GM19025 (cell line): ENCODE measurements around the gene SORL1.
"Not testable (repeated sequence)": the region's sequence is repeated elsewhere in the genome, so short reads cannot be mapped to it uniquely, and the experiment has no call there.

Experiments used
- ATAC-seq: cut with Tn5 transposase; IDR thresholded peaks from one replicate; pipeline ENCODE4 v1.9.1; 2021; ENCODE audit warnings: mild to moderate bottlenecking, low read depth, moderate library complexity; ENCODE audit not compliant: unreplicated experiment

SORL1 gene, protein sequence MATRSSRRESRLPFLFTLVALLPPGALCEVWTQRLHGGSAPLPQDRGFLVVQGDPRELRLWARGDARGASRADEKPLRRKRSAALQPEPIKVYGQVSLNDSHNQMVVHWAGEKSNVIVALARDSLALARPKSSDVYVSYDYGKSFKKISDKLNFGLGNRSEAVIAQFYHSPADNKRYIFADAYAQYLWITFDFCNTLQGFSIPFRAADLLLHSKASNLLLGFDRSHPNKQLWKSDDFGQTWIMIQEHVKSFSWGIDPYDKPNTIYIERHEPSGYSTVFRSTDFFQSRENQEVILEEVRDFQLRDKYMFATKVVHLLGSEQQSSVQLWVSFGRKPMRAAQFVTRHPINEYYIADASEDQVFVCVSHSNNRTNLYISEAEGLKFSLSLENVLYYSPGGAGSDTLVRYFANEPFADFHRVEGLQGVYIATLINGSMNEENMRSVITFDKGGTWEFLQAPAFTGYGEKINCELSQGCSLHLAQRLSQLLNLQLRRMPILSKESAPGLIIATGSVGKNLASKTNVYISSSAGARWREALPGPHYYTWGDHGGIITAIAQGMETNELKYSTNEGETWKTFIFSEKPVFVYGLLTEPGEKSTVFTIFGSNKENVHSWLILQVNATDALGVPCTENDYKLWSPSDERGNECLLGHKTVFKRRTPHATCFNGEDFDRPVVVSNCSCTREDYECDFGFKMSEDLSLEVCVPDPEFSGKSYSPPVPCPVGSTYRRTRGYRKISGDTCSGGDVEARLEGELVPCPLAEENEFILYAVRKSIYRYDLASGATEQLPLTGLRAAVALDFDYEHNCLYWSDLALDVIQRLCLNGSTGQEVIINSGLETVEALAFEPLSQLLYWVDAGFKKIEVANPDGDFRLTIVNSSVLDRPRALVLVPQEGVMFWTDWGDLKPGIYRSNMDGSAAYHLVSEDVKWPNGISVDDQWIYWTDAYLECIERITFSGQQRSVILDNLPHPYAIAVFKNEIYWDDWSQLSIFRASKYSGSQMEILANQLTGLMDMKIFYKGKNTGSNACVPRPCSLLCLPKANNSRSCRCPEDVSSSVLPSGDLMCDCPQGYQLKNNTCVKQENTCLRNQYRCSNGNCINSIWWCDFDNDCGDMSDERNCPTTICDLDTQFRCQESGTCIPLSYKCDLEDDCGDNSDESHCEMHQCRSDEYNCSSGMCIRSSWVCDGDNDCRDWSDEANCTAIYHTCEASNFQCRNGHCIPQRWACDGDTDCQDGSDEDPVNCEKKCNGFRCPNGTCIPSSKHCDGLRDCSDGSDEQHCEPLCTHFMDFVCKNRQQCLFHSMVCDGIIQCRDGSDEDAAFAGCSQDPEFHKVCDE (N-terminal part only)

DNA sequence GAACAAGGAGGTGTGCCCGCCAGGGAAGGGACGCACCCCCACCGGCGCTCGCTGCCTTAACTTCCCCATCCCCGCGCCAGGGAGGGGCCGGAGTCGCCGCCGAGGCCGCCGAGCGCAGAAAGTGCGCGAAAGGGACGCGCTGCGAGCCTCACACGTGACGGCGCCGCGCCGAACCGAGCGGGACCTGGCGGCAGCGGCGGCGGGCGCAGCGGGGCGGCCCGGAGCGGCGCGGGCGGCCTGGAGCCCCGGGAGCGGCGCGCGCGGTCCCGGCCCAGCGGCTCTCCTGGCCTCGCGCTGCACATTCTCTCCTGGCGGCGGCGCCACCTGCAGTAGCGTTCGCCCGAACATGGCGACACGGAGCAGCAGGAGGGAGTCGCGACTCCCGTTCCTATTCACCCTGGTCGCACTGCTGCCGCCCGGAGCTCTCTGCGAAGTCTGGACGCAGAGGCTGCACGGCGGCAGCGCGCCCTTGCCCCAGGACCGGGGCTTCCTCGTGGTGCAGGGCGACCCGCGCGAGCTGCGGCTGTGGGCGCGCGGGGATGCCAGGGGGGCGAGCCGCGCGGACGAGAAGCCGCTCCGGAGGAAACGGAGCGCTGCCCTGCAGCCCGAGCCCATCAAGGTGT, at the start of gene SORL1:
TSS of gene SORL1 (plus strand) at position 329 of the 623 bp plus-strand sequence. CDS start at position 347, 18 bp downstream.
- peak; percentile 39 for ATAC-seq

DNA sequence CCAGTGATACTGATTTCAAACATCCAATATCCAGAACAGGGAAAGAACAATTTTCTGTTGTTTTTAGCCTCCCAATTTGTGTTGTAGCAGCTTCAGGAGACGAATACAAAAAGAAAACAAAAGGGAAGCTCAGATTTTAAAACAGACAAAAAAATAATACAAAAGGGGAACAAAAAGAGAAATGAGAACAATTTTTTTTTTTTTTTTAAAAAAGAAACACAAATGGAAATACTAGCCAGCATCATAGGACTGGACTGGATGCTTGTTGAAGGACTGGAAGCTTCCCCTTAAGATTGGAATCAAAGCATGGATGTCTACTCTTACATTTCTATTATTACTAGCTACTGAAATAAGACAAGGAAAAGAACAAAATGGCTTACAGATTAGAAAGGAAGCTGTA, 46.5 kb upstream of the SORL1 start:
- ATAC-seq, result no peak

GRCh38 chr11:121406291-121406690, 45.8 kb upstream of the SORL1 start:
- no peak for ATAC-seq

DNA sequence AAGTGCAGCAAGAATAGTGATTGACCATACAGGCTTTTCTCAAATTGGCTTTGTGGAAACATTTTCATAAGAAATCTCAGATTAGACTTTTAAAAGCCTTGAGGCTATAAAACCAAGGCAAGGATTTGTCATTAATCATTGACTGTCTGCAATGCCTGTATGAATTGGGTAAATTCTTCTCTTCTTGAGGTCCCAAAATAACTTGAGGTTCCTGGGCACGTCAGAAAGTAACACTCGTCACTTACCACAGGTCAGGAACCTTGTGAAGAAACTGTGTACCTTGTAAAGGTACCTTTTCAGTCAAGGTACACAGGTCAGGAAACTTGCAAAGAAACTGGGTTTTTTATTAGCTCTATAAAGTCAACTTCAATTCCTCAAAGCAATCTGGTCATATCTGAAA, 43.3 kb upstream of the SORL1 start:
- ATAC-seq, result no peak

- ATAC-seq, result not testable (repeated sequence)
These were observed 42.1 kb upstream of the SORL1 start for GRCh38 chr11:121410041-121410440.

DNA sequence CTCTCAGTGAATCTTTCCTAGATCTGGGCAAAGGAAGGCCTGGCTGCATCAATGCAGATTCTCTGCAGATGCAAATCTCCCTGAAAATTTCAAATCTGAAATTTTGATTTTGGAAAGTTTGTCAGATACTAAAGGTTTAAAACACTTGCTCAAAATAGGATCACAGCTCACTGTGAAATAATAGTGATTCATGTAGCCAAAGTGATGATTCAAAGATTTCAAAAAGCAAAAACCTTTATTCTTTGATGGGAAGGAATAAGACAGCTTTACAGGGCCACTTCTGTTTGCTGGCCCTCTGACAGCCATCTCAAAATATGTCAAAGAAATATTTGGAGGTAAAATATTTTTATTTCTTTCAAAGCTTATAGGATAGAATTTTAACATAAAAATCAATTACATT, 40.8 kb upstream of the SORL1 start:
- not testable (repeated sequence) for ATAC-seq

DNA sequence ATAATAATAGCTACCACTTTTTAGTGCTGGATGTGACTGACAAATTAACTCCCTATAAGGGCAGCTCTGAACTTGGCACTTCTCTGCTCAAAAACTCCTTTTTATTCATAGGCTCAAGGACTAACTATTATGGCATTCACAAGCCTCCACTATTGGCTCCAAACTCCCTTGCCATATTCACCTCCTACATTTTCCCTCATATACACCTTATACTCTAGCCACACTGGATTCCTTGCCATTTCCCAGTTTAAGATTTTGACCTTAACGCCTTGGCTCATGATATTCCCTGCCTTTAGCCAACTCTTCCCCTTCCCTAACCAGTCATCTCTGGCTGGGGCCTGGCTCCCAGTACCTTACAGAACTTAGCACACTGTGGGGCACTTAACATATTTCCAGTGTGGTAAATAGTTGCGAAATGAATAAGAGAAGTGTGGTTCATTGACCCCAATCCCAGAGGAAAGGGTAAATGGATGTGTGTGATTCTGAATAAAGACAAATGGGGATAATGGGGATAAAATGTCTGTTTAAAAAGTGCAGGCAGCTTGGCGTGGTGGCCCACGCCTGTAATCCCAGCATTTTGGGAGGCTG, 40.0 kb upstream of the SORL1 start:
- no peak for ATAC-seq

GRCh38 chr11:121412711-121413415, 39.3 kb upstream of the SORL1 start:
- no peak for ATAC-seq

DNA sequence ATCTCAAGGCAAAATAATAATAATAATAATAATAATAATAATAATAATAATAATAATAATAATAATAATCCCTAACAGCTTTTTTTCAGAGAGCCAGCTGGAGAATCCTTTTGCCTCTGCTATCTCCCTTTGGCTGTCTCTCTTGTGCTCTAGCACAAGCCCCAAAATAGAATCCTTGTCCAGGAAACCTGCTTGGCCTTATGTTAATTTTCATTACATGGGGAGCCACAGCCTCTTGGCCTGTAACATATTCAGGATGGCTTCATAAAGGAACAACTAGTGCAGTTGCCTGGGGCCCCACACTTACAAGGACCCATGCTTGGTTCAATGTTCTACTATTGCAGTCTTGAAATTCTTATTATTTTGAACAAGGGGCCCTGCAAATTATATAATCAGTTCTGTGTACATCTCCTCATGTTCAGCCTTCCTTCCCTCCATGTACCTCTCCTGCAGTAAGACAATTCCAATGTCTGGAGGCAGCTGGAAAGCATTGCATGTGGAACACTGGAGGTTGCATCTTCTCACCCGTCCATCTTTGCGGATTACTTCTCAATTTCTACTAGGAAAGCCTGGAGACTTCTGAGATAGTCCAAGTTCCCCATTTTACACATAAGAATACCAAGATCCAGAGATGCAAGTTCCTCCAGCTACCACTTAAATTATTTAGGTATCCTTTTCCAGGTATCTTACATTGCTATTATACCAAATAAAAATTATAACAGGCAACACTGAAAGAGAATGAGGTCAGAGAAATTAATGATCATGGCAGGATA, 37.8 kb upstream of the SORL1 start:
- ATAC-seq, result no peak

- ATAC-seq, result no peak
These were observed 36.3 kb upstream of the SORL1 start for GRCh38 chr11:121415856-121416255.

- no peak for ATAC-seq
These were observed 35.0 kb upstream of the SORL1 start for GRCh38 chr11:121417055-121417551.

DNA sequence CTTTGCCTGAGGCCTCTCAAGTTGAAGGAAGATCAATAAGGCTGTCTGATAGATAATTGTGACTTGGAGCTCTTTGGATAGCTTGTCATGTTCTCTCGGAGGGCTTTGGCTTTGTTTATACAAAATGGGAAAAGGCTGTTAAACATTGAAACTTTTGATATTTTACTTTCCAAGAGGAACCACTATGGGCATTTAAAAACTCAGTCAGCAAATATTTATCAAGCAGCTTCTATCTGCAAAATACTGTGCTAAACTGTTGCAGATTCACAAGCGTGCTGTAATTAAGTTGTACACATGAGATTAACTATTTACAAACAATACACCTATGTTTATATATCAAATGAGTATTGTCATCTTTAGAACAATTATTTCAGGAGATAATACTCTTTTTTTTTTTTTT, 34.5 kb upstream of the SORL1 start:
- no peak for ATAC-seq

DNA sequence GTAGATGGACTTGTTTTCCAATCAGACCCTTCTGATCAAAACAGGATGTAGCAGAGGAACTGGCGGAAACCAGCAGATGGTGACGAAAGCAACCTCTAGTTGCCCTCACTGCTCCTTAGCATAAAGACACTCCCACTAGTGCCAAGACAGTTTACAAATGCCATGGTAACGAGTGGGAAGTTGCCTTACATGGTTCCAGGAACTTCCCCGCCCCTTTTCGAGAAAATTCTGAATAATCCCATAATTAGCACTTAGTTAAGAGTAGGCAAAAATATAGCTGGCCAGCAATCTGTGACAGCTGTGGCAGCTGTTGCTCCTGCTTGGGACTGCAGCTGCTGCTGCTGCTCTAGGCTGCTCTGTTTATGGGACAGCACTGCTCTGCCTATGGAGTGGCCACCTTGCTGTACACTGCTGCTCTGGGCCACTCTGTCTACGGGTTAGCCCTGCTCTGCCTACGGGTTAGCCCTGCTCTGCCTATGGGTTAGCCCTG, 33.4 kb upstream of the SORL1 start:
- ATAC-seq, result no peak

GRCh38 chr11:121419836-121420235, 32.3 kb upstream of the SORL1 start:
- no peak for ATAC-seq

- no peak for ATAC-seq
These were observed 31.7 kb upstream of the SORL1 start for GRCh38 chr11:121420398-121420797.

DNA sequence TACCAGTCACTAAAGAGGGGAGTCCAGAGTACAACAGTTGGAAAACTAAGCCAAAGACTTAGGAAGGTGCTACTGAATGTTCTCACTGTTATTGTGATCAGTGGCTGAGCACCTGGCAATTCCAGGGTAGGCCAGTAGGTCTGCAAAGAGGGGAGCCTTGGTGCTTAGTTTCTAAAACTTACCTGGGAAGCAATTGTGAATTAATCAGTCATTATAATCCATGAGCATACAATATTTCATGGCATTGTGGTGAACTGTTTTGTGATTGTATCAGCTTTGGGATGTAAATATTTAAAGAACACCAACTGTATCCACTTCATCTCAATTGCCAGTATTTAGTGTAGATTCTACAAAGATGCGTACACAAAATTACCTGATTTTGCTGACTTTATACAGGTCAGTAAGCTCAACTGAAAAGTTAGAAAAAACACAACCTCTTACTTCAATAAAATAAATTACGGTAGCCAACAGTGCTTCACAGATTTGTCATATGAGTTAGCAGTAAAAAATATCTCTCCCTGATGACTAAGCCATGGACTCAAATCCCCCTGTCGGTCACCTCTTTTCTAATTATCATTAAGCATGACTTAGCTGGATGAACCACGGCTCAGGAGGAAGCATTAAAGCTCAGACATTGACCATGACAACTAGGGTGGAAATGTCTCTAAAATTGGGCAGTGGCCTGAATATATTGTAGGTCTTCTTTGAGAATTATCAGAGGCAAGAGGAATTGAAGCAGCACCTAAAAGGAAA, 30.8 kb upstream of the SORL1 start:
- no peak for ATAC-seq

DNA sequence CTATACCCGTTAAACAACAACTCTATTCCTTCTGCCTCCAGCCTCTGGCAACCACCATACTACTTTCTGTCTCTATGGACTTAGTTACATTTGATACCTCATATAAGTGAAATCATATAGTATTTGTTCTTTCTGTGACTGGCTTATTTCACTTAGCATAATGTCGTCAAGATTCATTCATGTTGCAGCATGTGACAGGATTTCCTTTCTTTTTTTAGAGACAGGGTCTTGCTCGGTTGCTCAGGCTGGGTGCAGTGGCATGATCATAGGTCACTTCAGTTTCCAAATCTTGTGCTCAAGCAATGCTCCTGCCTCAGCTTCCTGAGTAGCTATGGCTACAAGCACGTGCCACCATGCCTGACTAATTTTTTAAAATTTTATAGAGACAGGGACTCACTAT, 29.4 kb upstream of the SORL1 start:
- ATAC-seq, result no peak
